GM21360 (cell line): Measurements from ENCODE around the gene CASP8AP2.
A peak's percentile ranks its signal among the peaks of the same experiment; 100 is the strongest.
"Not testable (repeated sequence)": the region's sequence is repeated elsewhere in the genome, so short reads cannot be mapped to it uniquely, and the experiment has no call there.

Experiments
- ATAC-seq: cut with Tn5 transposase; IDR thresholded peaks from one replicate; pipeline ENCODE4 v1.9.1; 2021; ENCODE audit warnings: mild to moderate bottlenecking, moderate library complexity; ENCODE audit not compliant: unreplicated experiment

Gene CASP8AP2

DNA sequence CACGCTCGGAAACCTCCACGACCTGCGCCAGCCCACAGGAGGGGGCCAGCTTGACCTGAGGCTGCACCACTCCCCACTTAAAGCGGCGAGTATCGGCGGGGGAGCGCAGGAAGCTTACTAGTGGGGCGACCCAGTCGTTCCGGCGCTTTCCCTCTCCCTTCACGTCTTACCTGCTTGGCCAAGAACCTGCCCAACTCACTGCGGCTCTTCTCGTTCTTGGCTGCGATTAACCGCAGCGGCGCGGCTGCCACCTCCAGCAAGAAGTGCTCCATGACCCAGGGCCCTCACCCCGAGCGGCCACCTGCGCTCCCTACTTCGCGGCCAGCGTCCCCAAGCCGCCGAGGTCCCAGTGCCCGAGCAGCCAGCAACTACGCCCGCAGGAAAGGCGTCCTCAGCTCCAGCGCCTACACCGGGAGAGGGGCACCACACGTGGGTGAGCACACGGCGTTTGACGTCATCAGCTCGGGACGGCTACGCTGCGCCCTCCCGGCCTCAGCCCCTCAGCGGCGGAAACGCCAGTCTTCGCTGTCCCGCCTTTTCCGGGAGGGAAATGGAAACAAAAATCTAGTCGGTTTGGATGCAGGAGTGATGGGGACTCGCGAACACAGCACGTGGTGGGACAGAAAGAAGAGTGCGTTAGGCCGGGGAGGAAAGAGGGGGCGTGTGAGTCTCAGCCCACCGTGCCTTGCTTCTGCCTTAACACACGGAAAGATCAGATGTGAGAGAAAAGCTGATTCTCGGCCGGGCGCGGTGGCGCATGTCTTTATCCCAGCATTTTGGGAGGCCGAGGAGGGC, 10.1 kb upstream of the CASP8AP2 start, which contains the start of gene MDN1:
MDN1 (minus strand) TSS at position 459 of the 795 bp plus-strand sequence; CDS start at position 272, 187 bp downstream.
- peak; percentile 92 for ATAC-seq

DNA sequence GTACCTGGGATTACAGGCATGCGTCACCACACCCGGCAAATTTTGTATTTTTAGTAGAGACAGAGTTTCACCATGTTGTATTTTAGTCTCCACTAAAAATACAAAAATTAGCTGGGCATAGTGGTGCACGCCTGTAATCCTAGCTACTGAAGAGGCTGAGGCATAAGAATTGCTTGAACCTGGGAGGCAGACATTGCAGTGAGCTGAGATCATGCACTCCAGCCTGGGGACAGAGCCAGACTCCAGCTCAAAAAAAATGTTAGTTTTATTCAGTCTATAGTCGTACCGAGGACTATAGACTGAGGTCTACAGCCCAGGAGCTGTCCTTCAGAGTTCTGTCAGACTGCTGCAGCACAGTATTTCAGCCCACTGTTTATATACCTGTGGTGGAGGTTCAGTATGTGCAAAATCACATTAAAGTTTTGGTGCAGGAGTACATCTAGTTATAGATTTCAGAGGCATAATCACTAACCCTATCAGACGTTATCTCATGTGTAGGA, 3.6 kb upstream of the CASP8AP2 start:
- ATAC-seq: no peak

DNA sequence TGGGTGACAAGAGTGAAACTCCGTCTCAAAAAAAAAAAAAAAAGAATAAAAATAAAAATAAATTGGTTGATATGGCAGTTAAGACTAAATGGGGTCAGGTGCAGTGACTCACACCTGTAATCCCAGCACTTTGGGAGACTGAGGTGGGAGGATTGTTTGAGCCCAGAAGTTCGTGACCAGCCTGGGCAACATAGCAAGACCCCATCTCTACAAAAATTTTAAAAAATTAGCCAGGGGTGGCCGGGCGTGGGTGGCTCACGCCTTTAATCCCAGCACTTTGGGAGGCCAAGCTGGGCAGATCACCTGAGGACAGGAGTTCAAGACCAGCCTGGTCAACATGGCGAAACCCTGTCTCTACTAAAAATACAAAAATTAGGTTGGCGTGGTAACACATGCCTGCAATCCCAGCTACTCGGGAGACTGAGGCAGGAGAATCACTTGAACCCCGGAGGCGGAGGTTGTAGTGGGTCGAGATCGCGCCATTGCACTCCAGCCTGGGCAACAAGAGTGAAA, 1.1 kb upstream of the CASP8AP2 start:
- ATAC-seq: not testable (repeated sequence)

DNA sequence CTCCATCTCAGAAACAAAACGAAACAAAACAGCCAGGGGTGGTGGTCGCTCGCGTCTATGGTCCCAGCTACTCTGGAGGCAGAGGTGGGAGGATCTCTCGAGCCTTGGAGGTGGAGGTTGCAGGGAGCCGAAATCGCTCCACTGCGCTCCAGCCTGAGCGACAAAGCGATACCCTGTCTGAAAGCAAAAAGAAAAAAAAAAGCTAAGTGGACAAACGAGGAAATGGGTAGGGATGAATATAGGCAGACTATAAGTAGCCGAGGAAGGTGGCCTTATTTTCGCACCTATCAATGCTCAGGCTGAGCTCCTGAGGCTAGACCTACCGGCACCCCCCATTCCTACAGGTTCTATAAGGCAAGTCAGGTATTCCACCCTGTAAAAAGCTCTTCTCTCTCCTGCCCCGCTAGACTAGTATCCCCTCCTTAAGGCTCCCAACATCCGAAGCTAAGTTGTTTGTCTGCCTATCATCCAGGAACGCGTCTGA, 650 bp upstream of the CASP8AP2 start:
- ATAC-seq: peak; percentile 24

DNA sequence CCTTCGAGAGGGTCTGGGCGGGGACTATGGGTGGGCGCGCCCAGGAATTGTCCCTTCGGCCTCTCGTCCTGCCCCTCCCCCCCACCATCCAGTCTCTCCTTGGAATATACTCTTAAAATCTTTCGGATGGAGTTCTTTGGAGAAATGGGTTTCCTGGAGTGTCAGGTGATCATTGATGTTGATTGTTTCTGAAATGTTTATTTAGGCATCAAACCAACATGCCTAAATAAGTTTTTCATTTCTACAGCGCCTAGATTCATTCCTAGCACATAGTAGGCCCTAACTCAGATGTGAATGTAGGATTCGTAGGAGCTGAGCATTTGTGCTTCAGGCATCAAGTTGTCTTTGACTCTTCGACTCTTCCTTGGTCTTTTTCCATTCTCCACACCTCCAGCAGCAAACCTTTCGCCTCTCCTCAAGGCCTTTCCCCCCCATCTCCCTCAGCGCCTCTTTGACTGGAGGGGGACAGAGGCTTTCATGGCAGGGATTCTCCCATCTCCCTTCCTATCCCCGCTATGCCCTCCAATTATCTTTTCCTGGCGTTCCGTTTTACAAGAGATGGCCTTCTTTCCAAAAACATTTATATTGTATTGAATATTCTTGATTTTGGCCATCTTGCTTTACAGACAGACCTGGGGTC, 610 bp downstream of the CASP8AP2 start:
- ATAC-seq: no peak

DNA sequence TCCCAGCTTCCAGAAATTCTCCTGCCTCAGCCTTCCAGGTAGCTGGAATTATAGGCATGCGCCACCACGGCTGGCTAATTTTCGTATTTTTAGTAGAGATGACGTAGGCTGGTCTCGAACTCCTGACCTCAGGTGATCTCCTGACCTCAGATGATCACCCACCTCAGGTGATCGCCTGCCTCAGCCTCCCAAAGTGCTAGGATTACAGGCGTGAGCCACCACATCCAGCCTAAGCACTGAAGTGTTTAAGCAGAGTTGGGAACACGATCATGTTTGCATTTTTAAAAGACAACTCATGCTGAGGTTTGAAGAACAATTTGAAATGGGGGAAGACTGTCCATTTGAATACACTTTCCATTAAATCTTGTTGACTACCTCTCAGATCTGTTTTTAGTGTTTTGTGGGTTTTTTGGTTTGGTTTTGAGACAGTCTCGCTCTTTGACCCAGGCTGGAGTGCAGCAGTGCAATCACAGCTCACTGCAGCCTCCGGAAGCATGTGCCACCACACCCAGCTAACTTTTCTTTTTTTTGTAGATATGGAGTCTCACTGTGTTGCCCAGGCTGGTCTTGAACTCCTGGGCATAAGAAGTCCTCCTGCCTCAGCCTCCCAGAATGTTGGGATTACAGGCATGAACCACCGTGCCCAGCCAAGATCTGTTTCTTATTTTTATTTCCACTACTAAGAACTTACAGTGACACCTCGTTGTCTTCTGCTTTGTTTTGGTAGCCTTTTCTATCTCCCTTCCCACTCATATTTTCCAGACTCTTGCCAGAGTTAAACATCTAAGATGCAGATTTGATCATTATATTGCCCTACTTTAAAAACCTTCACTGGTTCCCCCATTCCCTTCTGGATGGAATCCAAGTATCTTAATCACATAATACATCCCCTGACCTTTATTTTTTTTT, 5.5 kb downstream of the CASP8AP2 start:
- ATAC-seq: peak; percentile 90

DNA sequence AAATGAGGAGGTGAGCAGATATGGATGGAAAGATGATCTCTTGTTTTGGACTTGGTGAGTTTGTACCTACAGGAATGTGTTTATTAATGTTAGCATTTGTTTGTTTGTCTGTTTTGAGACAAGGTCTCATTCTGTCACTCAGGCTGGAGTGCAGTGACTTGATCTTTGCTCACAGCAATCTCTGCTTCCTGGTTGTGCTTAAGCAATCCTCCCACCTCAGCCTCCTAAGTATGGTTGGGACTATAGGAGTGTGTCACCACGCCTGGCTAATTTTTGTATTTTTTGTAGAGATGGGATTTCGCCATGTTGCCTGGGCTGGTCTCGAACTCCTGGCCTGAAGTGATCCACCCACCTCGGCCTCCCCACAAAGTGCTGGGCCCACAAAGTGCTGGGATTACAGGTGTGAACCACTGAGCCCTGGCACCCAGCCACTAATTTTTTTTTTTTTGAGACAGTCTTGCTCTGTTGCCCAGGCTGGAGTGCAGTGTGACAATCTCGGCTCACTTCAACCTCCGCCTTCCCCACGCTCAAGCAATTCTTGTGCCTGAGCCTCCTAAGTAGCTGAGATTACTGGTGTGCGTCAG, 7.1 kb downstream of the CASP8AP2 start:
- ATAC-seq: no peak

DNA sequence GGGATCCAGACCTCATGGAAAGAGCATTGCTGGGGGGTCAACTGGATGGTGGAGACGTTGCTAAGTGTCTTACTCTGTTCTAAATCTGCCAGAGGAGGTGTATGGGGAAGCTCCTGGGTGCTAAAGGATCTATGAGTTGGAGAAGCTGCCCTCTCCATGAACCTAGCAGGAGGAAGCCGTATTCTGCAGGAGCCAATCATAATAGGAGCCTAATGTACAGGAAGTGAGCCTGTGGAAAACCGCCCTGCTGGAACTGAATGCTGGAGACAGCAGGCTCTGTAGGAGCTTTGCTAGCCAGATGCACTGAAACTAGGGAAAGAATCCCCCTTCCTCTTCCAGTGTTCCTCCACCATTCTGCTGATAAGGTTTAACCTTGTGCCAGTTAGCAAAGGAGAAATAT, 10.9 kb downstream of the CASP8AP2 start:
- no peak for ATAC-seq

DNA sequence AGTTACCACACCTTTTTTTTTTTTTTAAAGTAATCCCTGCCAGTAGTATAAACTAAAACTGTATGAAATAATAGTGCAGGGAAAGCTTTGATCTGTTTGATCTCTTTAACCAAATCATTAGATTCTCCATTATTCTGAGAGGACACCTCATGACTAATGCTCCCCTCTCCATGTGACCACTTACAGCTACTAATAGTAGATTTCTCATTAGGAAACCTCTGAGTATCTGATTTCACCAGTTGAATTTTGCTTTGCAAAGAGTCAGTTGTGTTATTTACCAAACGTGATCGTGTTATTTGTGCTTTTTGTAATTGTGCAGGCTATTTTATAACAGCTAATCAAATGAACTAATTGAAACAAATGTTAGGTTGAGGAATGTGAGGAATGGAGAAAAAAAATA, 12.5 kb downstream of the CASP8AP2 start:
- ATAC-seq: no peak

DNA sequence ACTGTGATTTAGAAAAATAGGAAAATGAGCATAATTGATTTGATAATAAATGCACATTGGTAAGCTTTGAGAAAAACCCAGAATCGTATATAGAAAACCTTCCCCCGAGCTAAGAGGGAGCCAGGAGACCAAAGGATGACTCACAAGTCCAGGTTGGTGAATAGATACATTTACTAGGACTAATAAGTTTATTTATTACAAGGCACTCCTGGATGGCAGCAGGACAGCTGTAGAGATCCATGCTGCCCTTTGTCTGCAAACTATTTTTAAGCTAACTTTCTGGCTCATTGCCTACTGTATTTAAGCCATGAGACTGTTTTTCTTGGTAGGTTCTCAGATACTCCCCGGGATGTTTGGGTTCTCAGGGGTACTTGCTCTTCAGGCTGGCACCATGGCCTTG, 13.4 kb downstream of the CASP8AP2 start:
- ATAC-seq: no peak

DNA sequence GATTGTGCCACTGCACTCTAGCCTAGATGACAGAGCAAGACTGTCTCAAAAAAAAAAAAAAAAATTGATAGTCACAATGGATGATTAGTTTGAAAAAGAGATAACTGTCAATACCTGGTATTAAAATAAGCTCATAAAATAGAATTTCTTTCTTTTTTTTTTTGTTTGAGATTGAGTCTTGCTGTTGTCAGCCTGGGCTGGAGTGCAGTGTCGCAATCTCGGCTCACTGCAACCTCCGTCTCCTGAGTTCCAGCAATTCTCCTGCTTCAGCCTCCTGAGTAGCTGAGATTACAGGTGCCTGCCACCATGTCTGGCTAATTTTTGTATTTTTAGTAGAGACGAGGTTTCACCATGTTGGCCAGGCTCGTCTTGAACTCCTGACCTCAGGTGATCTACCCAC, 17.8 kb downstream of the CASP8AP2 start:
- ATAC-seq: not testable (repeated sequence)

DNA sequence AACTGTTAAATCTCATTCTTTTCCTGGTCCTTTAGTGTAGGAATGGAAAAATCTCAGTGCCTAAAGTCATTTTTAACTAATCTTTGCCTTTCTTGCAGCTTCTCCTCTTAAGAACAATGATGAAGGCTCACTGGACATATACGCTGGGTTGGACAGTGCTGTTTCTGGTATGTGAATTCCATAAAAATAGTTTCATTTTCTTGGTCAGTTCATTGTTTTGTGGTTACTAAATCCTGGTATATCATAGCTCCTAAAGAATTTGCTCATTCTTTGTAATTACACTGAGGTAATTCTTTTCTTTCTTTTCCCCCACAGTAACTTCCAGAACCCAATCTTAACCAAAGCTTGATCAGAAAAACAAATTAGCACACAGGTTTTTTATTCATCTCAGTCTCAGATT, 23.4 kb downstream of the CASP8AP2 start:
- no peak for ATAC-seq

DNA sequence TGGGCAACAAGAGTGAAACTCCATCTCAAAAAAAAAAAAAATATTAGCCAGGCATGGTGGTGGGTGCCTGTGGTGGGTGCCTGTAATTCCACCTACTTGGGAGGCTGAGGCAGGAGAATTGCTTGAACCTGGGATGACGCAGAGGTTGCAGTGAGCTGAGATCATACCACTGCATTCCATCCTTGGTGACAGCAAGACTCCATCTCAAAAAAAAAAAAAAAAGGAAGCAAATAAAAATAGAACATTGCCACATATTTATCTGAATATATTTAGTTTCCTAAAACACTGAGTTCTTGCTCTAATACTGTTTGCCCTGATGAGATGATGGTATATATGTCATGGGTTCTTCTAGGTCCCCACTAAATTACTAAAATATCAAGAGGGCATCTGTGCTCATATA, 28.4 kb downstream of the CASP8AP2 start:
- ATAC-seq: no peak

DNA sequence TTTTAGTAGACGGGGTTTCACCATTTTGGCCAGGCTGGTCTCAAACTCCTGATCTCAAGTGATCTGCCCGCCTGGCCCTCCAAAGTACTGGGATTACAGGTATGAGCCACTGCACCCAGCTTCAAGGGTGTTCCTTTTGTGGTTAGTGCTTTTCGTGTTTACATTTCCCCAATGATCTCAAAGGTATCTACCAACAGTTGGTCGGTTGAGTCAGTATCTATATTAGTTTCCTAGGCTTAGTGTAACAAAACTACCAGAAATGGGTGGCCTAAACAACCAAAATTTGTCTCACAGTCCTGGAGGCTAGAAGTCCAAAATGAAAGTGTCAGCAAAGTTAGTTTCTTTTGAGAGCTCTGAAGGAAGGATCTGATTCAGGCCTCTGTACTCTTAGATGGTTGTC, 30.1 kb downstream of the CASP8AP2 start:
- ATAC-seq: peak; percentile 71

DNA sequence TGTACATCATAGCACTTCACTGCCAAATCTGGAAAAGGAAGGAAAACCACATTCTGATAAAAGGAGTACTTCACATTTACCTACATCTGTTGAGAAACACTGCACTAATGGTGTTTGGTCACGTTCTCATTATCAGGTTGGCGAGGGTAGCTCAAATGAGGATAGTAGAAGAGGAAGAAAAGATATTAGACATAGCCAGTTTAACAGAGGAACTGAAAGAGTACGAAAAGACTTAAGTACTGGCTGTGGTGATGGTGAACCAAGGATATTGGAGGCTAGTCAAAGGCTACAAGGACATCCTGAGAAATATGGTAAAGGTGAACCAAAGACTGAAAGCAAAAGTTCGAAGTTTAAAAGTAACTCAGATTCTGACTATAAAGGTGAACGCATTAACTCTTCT, 32.6 kb downstream of the CASP8AP2 start:
- ATAC-seq: peak; percentile 70

DNA sequence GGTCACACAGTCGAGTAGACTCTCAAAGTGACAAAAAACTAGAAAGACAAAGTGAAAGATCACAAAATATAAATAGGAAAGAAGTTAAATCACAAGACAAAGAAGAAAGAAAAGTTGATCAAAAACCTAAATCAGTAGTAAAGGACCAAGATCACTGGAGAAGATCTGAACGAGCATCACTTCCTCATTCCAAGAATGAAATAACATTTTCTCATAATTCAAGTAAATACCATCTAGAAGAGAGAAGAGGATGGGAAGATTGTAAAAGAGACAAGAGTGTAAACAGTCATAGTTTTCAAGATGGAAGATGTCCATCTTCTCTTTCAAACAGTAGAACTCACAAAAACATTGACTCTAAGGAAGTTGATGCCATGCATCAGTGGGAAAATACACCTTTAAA, 33.0 kb downstream of the CASP8AP2 start:
- ATAC-seq: peak; percentile 9

DNA sequence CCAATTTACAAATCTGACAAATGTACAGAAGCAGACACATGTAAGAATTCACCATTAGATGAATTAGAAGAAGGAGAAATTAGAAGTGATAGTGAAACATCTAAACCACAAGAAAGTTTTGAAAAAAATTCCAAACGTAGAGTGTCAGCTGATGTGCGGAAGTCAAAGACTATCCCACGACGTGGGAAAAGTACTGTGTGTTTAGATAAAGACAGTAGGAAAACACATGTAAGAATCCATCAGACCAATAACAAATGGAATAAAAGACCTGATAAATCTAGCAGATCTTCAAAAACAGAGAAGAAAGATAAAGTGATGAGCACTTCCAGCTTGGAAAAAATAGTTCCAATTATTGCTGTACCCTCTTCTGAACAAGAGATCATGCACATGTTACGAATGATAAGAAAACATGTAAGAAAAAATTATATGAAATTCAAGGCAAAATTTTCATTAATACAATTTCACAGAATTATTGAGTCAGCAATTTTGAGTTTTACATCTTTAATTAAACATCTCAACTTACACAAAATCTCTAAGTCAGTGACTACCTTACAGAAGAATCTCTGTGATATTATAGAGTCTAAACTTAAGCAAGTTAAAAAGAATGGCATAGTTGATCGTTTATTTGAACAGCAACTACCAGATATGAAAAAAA, 36.5 kb downstream of the CASP8AP2 start:
- ATAC-seq: no peak

DNA sequence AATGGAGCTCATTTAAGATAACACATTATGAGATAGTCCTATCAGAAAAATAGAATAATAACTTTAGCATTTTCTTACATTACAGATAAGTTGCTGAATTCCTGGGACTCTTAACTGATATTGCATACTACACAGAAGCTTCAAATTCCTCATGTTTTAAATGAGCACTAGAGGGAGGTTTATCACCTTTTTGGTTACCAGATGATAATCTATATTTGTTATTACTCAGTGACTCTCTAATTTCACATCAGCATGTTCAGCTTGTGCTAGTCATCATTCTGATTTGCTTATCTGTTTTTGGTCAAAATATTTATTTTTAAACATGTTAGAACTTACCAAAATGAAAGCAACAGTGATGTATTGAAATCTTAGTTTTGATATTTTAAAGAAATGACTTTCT, 44.0 kb downstream of the CASP8AP2 start:
- ATAC-seq: no peak

DNA sequence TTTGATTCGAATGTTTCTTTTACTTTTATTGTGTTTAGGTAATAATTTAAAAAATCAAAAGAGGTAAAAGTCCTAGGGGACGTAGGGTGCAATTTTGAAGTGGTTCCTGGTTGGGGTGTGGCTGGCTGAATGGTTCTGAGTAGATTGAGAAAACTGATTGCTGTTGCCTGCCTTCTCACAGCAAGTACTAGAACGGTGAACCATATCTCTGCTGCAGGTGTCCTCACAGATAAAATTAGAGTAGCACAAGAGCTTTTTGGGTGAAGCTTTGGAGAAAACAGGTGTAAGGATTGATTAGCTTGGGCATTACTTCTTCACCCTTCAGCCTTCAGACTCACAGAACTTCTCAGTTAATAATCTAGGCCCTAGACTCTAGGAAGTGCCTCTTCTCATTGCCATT, 44.8 kb downstream of the CASP8AP2 start:
- no peak for ATAC-seq
